AML-193 (cell line): ENCODE results near the gene HM13.
"Not testable (repeated sequence)": the region's sequence is repeated elsewhere in the genome, so short reads cannot be mapped to it uniquely, and the experiment has no call there.

Experiments used
- DNase-seq, 2 experiments: peaks; one replicate each; lab custom pipeline; 2025; lab: John Stamatoyannopoulos, UW

The HM13 gene

GRCh38 chr20:31502884-31503673 is 11.2 kb upstream of the HM13 start:
- DNase-seq, result peak; percentile 28 to 30

DNA sequence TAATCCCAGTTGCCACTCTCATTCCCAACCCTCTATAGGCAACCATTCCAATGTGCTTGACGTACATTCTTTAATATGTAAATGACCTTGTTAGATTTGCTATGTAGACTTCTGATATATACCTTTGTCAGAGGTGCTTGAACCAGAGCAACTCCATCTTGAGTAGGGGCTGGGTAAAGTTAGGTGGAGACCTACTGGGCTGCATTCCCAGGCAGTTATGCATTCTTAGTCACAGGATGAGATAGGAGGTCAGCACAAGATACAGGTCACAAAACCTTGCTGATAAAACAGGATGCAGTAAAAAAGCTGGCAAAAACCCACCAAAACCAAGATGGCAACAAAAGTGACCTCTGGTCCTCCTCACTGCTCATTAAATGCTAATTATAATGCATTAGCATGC is 8.3 kb upstream of the HM13 start:
- no peak for DNase-seq

DNA sequence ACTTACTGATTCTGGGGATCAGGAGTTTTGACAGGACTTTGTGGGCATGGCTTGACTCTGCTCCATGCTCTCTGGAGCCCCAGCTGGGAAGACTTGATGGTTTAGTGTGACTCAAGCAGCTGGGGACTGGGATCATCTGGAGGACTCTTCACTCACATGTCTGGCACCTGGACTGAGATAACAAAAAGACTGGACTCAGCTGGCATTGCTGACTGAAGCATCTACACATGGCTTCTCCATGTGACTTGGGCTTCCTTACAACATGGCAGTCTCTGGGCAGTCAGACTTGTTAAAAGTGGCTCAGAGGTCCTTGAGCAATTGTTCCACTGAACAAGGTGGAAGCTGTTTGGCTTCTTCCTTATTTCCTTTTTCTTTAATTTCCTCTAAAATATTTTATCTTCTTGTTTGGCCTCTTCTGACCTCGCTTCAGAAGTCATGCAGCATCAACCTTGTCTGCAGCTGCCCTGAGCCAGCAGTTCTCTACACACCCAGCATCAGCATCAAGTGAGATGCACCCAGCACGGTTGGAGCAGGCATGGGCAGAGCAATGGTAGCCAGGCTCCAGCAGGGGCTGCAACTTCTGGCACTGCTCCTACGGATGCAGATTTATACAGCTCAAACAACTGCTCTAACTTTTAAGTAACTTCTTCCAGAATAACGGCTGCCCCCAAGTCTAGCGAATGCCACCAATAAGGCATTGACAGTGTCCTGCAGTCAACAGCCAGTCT is 5.6 kb upstream of the HM13 start:
- no peak for DNase-seq

GRCh38 chr20:31515072-31515774 is 981 bp downstream of the HM13 start:
- DNase-seq, result peak in 1 of 2 experiments; percentile 24

GRCh38 chr20:31515775-31516107 is 1.5 kb downstream of the HM13 start:
- DNase-seq, result peak in 1 of 2 experiments; percentile 11

DNA sequence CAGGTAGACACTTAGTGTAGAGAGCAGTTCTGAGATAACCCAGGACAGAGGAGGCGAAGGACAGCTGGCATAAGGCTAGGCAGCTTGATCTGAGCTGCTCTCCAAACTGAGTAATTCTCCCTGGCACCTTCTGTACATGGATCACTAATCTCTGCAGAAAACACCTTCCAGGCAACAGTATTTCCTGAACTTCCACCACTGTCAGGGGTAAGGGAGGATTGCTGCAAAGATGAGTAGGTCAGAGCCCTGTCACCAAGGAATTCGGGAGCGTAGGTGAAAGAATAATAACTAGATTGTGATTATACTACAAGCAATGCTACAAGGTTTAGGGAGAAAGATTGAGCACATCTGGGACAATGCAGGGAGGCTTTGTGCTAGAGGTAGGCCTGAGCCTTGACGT is 1.9 kb downstream of the HM13 start:
- DNase-seq, result no peak

DNA sequence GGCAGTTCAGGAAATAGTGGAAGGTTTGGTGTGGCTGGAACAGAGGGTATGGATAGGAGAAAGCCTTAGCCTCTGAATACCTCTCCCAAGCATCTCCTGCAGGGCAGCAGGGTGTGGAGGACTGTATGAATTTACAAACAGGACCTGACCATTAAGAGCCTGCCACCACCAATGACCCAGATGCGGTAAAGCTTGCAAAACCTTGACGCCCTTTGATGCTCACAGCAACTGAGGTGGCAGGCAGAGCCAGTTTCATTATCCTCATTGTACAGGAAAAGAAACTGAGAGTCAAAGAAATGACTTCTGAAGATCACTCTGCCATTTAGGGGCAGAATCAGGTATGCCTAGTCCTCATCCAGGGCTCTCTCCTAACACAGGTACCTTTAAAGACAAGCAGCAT is 2.4 kb downstream of the HM13 start:
- no peak for DNase-seq

- DNase-seq, result peak; percentile 34 to 39
Measured at GRCh38 chr20:31517373-31517772, 3.1 kb downstream of the HM13 start.

- DNase-seq, result not testable (repeated sequence)
Measured at GRCh38 chr20:31521267-31521666, 7.0 kb downstream of the HM13 start.

GRCh38 chr20:31522731-31523130 is 8.5 kb downstream of the HM13 start:
- DNase-seq, result no peak

- DNase-seq, result peak; percentile 89 to 96
Measured at GRCh38 chr20:31523361-31524283, 9.4 kb downstream of the HM13 start.

DNA sequence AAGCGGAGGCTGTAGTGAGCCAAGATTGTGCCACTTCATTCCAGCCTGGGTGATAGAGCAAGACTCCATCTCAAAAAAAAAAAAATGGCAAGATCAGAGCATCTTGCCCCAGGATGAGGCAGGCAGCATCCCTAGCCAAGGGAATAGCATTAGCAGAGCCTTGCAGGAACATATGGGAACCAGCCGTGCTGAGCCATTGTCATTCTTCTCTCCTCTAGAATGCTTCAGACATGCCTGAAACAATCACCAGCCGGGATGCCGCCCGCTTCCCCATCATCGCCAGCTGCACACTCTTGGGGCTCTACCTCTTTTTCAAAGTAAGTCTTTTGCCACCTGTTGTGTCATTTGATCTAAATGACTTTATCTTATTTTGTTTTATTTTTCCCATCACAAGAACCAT is 13.0 kb downstream of the HM13 start:
- DNase-seq, result no peak

DNA sequence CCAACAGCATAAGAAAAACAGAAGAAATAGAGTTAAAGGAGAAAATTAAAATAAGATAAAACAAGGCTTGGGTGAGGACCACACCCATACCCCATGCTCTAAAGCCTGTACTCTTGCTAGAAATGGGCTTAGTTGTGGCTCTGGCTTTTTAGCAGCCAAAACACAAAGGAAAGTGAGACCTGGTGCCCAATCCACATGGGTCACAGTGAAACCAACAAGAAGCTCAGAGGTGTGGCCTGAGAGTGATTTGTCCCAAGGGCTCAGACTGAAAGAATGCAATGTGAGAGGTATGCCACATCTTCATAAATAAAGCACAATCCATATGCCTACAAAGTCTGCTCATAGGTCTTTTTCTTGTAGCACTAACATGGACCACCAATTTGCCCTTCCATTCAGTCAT is 21.1 kb downstream of the HM13 start:
- DNase-seq, result no peak

DNA sequence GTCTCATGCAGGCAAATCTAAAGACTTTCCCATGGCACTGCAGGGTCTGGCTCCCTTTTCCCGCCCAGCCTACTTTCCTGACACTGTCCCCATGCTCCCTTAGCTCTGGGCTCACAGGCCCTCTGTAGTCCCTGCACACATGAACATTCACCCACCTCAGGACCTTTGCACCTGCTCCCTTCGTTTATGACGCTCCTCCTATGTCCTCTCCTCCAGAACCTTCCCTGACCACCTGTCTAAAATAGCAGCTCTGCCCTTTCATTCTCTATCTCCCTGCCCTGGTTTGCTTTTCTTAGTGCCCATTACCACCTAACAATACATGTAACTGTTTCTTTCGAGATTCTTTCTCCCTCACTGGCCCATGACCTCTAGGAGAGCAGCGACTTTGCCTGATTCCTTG is 22.3 kb downstream of the HM13 start:
- no peak for DNase-seq

DNA sequence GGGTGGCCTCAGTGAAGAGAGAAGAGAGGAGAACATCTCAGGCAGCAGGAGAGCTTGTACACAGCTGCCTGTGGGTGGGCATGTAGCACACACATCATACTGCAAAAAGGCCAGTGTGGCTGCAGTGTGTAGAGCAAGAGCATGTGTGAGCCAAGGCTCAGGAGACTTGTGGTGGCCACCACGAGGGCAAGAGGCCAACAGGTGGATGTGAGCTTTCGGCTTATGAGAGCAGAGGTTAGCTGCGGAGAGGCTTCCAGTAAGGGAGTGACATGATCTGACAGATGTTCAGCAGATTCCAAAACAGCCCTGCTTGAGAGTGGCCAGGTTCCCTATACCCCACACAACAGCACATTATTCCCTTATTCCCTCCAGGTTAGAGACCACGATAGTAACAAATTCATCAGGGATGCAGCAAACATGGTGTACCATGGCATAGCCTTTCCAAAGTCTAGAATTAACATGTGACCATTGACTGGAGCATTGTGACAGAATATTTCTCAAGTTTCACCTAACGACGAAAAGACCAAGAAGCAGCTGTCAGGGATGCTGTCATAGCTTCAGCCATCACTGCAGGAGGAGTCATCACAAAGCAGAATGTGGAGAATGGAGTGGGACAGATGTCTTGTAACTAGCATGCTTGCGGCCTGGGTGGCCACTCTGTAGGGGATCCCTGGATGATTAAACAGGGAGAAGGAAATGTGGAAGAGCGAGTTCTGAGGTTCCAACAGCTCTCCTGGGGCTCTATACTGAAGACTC is 23.1 kb downstream of the HM13 start:
- DNase-seq, result no peak

- no peak for DNase-seq
Measured at GRCh38 chr20:31537890-31538289, 23.6 kb downstream of the HM13 start.

DNA sequence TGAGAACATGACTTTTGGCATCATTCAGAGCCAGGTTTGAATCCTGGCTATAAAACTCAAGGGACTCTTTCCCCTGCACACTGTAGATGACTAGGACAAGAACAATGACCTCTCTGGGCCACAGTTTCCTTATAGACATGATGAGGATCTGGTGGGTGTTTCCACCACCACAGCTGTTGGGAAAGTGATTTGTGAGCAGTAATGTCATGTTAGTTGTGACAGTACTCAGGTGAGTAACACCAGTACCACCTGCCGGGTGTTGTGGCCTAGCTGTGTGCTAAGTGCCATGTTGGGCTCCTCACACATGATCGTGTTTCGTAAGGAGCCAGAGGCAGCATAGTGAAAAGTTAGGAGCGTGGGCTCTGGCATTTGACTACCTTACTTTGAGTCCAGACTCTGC is 24.1 kb downstream of the HM13 start:
- no peak for DNase-seq

DNA sequence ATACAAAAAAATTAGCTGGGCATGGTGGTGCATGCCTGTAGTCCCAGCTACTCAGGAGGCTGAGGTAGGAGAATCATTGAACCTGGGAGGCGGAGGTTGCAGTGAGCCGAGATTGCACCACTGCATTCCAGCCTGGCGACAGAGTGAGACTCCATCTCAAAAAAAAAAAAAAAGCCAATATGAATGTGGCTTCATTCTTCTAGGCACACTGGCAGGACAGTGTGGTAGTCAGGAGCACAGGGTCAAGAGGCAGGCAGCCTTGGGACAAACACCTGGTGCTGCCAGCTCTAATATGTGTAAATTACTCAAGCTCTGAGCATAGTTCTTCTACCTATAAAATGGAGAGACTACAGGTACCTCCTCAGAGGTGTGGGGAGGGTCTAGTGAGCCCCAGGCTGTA is 25.4 kb downstream of the HM13 start:
- DNase-seq, result not testable (repeated sequence)

DNA sequence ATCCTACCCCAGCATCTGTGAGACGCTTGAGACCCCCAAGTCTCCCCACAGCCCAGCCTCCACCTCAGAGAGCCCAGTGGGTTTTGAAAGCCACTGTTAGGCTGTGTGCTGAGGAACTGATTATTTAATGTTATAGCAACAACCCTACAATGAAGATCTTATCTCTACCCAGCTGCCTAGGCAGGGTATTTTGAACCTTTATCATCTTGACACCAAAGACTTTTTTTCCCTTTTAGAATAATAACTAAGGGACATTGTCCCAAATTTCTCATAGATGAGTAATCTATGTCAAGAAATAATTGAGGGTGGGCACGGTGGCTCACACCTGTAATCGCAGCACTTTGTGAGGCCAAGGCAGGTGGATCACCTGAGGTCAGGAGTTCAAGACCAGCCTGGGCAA is 26.2 kb downstream of the HM13 start:
- DNase-seq, result no peak

DNA sequence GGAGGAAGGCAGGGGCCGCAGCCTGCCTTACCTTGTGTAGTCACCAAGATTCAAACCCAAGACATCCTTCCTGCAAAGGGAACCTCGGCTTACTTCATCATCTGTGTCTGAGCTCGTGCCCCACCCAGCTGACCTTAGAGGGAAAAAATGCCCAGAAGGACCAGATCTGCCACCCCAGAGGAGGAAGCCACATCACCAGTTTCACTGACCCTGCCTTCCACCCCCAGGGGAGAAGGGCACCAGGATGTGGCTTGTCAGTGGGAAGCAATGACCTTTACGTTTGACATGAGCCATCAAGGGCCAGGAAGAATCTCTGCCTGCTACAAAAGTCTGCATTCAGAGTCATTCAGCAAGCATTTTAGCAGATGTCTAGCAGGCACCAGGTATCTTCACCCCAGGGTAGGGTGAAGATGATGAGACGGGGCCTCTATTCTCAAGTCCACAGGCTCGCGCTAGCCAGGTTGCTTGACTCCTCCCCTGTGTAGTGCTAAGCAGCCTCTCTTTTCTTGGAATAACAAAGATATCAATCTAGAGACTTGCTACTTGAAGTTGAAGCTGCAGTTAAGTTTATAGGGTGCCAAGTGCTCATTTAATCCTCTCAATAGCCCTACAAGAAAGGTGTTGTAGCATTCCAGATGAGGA is 28.1 kb downstream of the HM13 start:
- DNase-seq, result no peak

- no peak for DNase-seq
Measured at GRCh38 chr20:31542963-31543362, 28.7 kb downstream of the HM13 start.
